Activated CD8-positive, alpha-beta memory T cell treated with anti-CD3 and anti-CD28 coated beads, Interleukin-2, amount 50 U/mL, for 1 hour (primary cell): ENCODE results near the gene NUDT6.
"Not testable (repeated sequence)": the region's sequence is repeated elsewhere in the genome, so short reads cannot be mapped to it uniquely, and the experiment has no call there.

ENCODE experiments used
- DNase-seq: peaks from one replicate; pipeline ENCODE4 v3.0.0-alpha.2; 2020; ENCODE audit errors: extremely low read depth

Gene NUDT6

GRCh38 chr4:122875949-122876348 lies 46.4 kb downstream of the NUDT6 start:
- no peak for DNase-seq

GRCh38 chr4:122873821-122874593 lies 48.4 kb downstream of the NUDT6 start:
- DNase-seq: no peak

DNA sequence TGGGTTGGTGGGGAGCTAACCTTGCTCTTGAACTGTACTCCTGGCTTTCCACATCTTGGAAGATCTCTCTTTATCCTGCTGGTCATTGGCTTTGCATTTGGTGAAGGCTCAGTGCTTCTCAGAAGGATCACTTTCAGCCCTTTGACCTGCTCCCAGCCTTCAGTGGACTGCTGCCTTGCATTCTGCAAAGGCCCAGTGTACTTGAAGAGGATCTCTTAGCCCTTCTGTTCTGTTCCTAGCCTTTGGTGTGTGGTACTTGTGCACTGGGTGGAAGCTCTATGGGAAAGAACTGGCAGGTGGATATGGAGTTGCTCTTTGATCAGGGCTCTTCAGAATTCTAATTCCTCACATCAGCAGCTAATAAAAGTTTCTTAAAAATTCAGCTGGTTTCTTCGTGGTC lies 49.3 kb downstream of the NUDT6 start:
- no peak for DNase-seq

DNA sequence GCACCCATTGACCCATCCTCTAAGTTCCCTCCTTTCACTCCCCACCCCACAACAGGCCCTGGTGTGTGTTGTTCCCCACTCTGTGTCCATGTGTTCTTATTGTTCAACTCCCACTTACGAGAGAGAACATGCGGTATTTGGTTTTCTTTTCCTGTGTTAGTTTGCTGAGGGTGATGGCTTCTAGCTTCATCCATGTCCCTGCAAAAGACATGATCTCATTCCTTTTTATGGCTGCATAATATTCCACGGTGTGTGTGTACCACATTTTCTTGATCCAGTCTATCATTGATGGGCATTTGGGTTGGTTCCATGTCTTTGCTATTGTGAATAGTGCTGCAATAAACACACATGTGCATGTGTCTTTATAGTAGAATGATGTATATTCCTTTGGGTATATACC lies 54.2 kb downstream of the NUDT6 start:
- DNase-seq: not testable (repeated sequence)

- no peak for DNase-seq
These were observed 57.0 kb downstream of the NUDT6 start for GRCh38 chr4:122865425-122865824.

DNA sequence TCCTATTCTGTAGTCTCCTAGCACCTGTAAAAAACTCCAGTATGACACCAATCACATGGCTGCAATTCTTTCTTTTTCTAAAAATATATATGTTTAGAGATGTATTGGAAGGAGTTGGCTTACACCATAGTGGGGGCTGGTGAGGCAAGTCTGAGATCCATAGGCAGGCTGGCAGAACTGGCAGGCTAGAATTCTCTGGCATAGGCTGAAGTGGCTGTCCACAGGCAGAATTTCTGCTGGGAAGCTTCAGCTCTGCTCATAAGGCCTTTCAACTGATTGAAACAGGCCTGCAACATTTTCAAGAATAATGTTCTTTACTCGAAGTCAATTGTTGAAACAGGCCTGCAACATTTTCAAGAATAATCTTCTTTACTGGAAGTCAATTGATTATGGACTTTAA lies 58.8 kb downstream of the NUDT6 start:
- DNase-seq: no peak

GRCh38 chr4:122861172-122861943 lies 61.0 kb downstream of the NUDT6 start:
- no peak for DNase-seq

DNA sequence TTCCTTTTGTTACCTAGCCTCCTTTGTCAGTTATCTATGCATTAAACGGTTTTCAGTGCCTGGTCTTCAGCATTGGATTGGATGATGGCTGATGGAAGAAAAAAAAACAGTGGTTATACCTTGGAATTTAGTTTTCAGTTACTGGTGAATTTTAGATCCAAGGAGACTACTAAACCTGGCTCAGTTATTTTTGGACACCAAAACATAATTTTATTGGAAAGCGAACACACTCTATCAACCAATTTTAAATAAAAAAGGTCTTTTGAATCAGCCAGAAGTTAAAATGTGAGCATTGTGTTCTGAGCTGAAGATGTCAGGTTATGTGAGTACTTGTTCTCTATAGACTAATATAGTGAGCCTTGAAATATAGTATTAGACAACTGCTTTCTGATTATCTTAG lies 63.7 kb downstream of the NUDT6 start:
- DNase-seq: no peak

DNA sequence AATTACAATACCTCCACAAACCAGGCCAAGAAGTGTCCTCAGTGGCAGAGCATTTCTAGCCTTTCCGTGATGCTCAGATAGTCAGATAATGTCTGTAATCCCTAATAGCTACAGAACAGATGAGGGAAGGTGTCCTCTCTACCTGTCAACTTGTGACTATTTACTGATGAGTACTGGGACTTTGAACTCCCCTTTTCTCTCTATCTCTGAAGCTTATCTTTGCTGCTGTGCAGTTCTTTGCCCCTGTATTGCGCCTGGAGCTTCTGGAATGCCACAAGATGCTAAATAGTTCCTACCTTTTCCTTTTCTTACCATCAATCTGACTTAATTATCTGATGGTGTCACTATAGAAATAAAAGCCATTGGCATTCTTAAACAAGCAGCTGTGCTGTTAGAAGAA lies 65.2 kb downstream of the NUDT6 start:
- DNase-seq: no peak

DNA sequence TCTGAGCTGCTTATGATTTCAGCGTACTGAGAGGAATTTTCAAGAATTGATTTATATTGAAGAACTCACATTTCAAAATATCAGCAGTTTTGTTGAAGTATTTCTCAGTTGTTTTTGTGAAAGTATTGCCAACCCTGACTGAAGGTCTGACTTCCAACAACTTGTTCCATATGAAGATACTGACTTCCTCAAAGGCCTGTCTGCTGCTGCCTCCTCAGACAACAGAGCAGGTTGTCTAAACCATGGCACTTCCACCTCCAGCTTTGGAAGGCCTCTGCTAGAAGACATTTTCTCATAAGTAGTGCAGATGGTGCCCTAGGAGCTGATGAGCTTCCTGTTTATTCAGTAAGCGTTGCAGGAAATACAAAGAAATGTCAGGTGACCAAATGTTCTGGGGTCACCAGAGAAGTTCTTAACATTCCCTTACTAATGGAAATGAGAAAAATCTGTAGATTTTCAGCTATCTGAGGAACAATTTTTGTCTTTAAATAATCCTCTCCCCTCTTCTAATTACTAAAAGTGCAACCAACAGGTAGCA lies 67.0 kb downstream of the NUDT6 start:
- no peak for DNase-seq

GRCh38 chr4:122854447-122855352 lies 67.7 kb downstream of the NUDT6 start:
- DNase-seq: no peak

DNA sequence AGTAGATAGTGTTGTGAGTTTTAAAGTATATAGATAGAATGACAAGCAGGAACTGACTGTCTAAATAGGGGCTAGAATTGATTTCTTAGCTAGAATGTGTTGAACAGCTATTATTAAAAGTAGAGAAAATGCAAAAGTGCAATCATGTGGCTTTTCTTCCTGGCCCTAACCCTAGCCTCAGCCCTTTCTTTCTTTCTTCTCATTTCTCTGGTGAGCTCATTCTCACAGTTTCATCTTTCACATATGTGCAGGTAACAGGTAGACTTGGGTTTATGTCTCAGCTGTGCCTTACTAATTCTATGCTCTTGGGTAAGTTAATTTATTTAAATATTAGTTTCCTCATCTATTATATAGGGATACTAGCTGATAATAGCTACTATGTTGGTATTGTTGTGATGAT lies 70.8 kb downstream of the NUDT6 start:
- DNase-seq: no peak

DNA sequence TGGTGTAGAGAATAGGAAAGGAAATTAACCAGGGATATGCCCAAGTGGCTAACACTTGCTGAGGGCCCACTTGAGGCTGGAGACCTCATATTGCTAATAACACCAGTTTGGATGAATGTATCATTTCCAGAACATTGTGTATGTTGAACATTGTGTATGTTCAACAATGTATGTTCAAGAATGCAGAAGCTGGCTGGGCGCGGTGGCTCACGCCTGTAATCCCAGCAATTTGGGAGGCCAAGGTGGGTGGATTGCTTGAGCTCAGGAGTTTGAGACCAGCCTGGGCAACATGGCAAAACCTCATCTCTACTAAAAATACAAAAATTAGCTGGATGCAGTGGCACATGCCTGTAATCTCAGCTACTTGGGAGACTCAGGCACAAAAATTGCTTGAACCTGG lies 72.6 kb downstream of the NUDT6 start:
- not testable (repeated sequence) for DNase-seq

DNA sequence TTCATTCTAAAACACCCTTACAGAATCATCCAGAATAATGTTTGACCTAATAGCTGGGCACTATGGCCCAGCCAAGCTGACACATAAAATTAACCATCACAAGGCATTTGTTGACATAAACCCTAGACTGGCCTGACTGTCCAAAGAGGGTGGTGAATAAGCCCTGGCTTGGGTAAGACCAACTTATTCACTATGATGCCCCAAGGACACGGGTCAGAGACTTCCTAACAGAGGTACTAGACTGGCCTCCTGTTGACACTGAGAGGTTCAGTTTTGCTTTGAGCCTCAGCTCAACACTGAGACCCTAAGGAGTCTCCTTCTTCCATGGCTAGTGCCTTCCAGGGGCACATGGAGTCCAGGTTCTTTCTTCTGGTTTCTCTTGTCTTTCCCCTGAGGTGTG lies 74.5 kb downstream of the NUDT6 start:
- DNase-seq: no peak

DNA sequence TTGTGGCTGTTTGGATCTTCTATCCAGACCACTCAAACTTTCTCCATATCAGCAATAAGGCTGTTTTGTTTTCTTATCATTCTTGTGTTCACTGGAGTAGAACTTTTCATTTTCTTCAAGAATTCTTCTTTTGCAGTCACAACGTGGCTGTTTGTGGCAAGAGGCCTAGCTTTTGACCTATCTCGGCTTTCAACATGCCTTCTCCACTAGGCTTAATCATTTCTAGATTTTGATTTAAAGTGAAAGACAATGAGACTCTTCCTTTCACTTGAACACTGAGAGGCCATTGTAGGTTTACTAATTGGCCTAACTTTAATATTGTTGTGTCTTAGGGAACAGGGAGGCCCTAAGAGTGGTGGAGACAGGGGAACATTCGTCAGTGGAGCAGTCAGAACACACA lies 76.6 kb downstream of the NUDT6 start:
- no peak for DNase-seq

- no peak for DNase-seq
These were observed 77.3 kb downstream of the NUDT6 start for GRCh38 chr4:122845066-122845465.

GRCh38 chr4:122844391-122844790 lies 78.0 kb downstream of the NUDT6 start:
- DNase-seq: not testable (repeated sequence)

DNA sequence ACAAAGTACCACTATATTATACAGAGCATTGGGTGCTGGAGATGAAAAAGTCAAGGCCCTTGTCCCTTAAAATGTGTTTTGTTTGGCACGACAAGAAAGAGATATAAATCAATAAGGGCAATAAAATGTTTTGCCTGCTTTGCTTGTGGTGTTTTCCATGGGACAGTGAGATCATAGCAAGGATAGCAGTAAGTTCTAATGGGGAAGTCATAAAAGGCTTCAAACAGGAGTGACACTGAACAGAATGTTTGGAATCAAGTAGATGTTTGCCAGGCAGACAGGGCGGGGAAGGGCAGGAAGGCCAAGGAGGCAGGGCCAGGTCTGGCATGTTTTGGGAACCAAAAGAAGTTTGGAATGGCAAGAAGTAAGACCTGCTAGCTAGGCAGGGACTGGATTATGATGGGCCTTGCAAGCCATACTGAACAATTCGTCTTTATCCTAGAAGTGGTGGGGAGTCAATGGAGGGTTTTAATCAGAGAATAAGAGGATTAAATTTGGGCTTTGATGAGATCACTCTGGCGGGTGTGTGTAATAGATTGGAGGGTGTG lies 79.3 kb downstream of the NUDT6 start:
- no peak for DNase-seq
